Lower leg skin (tissue), 4 donors: ENCODE data around the gene AUTS2. TPM values are rescaled to one million over a fixed set of nuclear protein-coding genes. Genes with fewer than 3 reads are reported as not detected.

Source experiments
- DNase-seq, 2 donors: peaks; one replicate each; pipeline ENCODE4 v3.0.0-alpha.2; 2019; ENCODE audit warnings: low spot score in 2 of 2
- H3K4me3 ChIP-seq: fragments of 200-600 bp; sonication (generic); 2 replicates; pipeline ENCODE4 v1.5.1; 2017; ENCODE audit warnings: mild to moderate bottlenecking, low read depth; ENCODE audit not compliant: poor library complexity, severe bottlenecking
- POLR2A ChIP-seq, 2 donors: fragments of 450-650 bp; IDR thresholded peaks; one replicate each; pipeline ENCODE4 v1.6.1; 2016 to 2017; ENCODE audit warnings: antibody characterized with exemption in 2 of 2, mild to moderate bottlenecking in 1 of 2, moderate library complexity in 1 of 2
- WGBS, 2 donors: methylation state at CpG; one replicate each; pipeline ENCODE4 v1.1.5; 2018; 5-methylcytosine and 5-hydroxymethylcytosine counted together
- intact Hi-C: fragments of 100-400 bp; cut with DNase I; formaldehyde crosslinking; loops from one replicate; pipeline ENCODE4 v1.15.0; 2023; ENCODE audit warnings: low total_unique reads
- total RNA-seq, 4 donors: library from RNA; depleted of rRNA; stranded (reverse); fragments of >200 nt; gene quantifications; one replicate each; pipeline ENCODE4 v1.1.0, GENCODE V29; 2016
- TF ChIP-seq, protein P1 (sequence below), 3 donors: fragments of 450-650 bp; IDR thresholded peaks; one replicate each; pipeline ENCODE4 v1.5.1; 2016; ENCODE audit warnings: antibody characterized with exemption in 3 of 3, mild to moderate bottlenecking in 3 of 3, moderate library complexity in 2 of 3

AUTS2 gene
- total RNA-seq, 4 donors from 2014 or later, result 30.8 to 41.9 (median 40.5) TPM

DNA sequence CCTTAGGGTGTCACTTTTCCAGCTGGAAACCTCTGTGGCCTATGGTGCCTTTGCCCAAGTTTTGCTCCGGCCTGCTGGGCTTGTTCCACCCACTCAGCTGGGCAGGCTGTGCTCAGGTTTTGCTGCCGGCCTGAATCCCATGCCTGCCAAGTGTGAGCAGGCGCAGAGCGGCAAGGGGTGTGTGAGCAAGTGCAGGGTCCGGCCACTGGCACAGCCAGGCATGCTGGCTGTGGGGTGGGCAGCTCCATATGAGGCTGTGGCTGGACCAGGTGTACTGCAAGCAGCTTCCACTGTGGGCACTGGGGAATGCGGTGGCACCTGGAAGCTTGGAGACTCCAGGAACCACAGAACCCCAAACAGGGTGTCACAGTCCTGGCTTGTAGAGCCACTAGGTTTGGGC is 92.1 kb downstream of the AUTS2 start:
- TF ChIP-seq, protein P1, sequence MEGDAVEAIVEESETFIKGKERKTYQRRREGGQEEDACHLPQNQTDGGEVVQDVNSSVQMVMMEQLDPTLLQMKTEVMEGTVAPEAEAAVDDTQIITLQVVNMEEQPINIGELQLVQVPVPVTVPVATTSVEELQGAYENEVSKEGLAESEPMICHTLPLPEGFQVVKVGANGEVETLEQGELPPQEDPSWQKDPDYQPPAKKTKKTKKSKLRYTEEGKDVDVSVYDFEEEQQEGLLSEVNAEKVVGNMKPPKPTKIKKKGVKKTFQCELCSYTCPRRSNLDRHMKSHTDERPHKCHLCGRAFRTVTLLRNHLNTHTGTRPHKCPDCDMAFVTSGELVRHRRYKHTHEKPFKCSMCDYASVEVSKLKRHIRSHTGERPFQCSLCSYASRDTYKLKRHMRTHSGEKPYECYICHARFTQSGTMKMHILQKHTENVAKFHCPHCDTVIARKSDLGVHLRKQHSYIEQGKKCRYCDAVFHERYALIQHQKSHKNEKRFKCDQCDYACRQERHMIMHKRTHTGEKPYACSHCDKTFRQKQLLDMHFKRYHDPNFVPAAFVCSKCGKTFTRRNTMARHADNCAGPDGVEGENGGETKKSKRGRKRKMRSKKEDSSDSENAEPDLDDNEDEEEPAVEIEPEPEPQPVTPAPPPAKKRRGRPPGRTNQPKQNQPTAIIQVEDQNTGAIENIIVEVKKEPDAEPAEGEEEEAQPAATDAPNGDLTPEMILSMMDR (IDR thresholded peaks at IDR 0.05), result no peak
- no peak for TF ChIP-seq POLR2A (IDR thresholded peaks at IDR 0.05)
- H3K4me3 ChIP-seq, result no peak overlapping the region
- WGBS, 2 donors, result 83 to 91% methylated on average over 6 of the region's 6 CpGs
- DNase-seq, result no peak
- intact Hi-C loops, result no loop called here

DNA sequence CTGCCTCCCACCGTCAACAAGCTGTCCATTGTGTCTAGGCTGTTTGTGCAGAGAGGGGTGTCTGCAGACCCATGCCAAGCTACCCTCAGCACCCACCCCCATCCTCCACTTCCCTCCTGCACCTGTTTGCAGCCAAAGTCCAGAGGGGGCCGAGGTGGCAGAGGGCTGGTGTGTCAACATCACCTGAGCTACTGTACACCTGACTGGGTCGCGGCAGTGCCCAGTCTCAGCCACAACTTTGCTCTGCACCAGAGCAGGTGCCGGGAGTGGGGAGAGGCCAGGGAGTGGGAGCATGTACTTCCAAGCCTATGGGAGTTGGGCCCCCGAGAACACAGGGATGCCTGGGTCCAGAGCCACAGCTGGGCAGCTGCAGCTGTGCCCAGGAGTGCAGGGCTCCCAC is 93.1 kb downstream of the AUTS2 start:
- no peak overlapping the region for H3K4me3 ChIP-seq
- intact Hi-C loops, result no loop called here
- 91 to 98% methylated on average over 5 to 6 of the region's 6 CpGs for WGBS, 2 donors
- no peak for TF ChIP-seq POLR2A (IDR thresholded peaks at IDR 0.05)
- DNase-seq, result no peak

DNA sequence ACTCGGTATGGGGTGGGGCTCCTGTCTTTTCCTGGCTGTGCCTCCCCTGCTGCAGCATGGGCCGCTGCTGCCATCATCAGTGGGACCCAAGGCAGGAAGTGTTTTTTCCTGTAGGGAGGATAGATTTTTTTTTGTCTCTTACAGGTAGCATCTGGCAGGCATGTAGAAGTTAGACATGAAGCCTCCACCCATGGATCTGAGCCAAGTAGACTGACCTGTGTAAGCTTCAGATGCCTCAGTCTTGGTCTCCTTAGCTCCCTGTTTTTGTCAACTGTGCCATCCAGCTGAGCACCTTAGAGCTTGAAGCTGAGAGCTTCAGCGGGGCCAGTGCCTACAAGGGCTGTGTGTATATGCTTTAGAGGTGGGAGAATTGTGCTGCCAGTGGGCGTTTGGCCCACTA is 93.5 kb downstream of the AUTS2 start:
- intact Hi-C loops, result no loop called here
- WGBS, 2 donors, result 71 to 74% methylated on average over 4 of the region's 4 CpGs
- no peak overlapping the region for H3K4me3 ChIP-seq
- DNase-seq, result no peak
- no peak for TF ChIP-seq POLR2A (IDR thresholded peaks at IDR 0.05)

DNA sequence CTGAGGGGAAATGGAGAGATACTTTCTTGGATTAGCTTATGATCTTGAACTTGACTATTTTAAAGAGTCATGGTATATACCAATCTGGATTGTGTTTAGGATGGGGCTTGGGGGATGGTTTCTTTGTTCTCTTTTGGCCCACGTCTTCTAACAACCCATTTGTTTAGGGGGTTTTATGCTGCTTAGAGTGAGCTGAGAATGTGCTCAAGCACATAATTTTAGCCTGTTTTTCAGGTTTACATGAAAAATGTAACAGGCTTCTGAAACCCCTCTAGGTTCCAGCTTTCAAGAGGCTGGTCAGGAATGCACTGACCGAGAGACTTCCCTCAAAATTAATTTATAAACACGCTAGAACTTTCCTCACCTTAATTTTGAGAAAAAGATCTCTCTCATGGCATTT is 94.3 kb downstream of the AUTS2 start:
- H3K4me3 ChIP-seq, result no peak overlapping the region
- 92 to 94% methylated on average over 3 of the region's 3 CpGs for WGBS, 2 donors
- intact Hi-C loops, result no loop called here
- TF ChIP-seq, protein P1 (IDR thresholded peaks at IDR 0.05), result no peak
- TF ChIP-seq POLR2A (IDR thresholded peaks at IDR 0.05), result no peak
- no peak for DNase-seq

DNA sequence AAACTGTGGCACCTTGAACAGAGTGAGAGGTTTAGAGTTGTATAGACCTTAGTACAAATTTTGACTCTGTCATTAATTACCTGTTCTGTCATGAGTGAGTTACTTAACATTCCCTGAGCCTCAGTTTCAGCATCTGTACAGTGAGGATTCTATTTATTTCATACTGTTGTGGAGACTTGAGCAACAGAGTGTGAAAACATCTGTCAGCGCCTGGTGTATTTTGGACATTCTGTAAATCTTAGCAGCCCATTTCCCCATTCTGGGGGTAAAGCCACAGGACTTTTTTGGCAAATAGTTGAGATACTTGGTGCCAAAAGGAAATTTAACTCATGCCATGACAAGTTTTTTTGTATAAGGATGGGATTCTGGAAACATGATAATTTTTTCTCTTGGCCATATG is 94.8 kb downstream of the AUTS2 start:
- intact Hi-C loops, result no loop called here
- 77 to 93% methylated on average over 1 of the region's 1 CpG for WGBS, 2 donors
- DNase-seq, result no peak
- no peak overlapping the region for H3K4me3 ChIP-seq
- TF ChIP-seq, protein P1 (IDR thresholded peaks at IDR 0.05), result no peak
- TF ChIP-seq POLR2A (IDR thresholded peaks at IDR 0.05), result no peak

DNA sequence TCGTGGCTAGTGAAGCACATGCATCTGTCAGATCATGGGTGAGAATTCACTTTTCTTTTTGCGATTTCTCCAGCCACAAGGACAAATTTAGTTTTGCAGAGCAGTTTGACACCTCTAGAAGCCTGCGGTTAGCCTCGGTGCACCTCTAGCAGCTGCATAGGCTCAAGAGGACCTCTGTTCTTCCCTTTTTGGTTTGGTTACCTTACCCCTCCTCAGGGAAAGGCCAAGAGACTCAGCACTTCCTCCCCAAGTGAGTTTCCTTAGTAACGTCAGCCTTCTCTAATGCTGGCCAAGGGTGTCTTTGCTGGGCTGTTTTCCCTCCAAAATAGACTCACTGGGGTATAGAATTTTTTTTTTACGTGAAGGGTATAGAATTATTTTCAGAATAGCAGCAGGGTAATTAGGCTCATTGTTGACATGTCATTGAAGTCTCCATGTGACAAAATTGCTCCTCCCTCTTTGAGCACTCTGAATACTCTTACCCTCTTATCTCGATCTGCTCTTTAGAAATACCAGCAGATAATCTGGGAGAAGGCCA is 97.8 kb downstream of the AUTS2 start:
- no peak for TF ChIP-seq POLR2A (IDR thresholded peaks at IDR 0.05)
- TF ChIP-seq, protein P1 (IDR thresholded peaks at IDR 0.05), result no peak
- DNase-seq, result no peak
- no peak overlapping the region for H3K4me3 ChIP-seq
- intact Hi-C loops, result no loop called here
- 79 to 80% methylated on average over 7 of the region's 7 CpGs for WGBS, 2 donors
